Measurements from ENCODE around the gene PMM2. TPM values are rescaled to one million over a fixed set of nuclear protein-coding genes. Genes with fewer than 3 reads are reported as not detected.

Gene PMM2
- total RNA-seq, 1 donor, result 34.7 TPM

- DNase-seq (ENCODE audit: low read depth), result no peak
- no peak for TF ChIP-seq CTCF (IDR thresholded peaks at IDR 0.05; ENCODE audit: insufficient read depth, low read length)
- no peak overlapping the region for H3K4me3 ChIP-seq (ENCODE audit: low read depth, low read length)
Observed at GRCh38 chr16:8806272-8806983, 8.8 kb downstream of the PMM2 start.

GRCh38 chr16:8807189-8807588, 9.6 kb downstream of the PMM2 start:
- no peak for DNase-seq (ENCODE audit: low read depth)
- TF ChIP-seq CTCF (IDR thresholded peaks at IDR 0.05; ENCODE audit: insufficient read depth, low read length), result no peak
- H3K4me3 ChIP-seq (ENCODE audit: low read depth, low read length), result no peak overlapping the region

- no peak for DNase-seq (ENCODE audit: low read depth)
- no peak for TF ChIP-seq CTCF (IDR thresholded peaks at IDR 0.05; ENCODE audit: insufficient read depth, low read length)
- no peak overlapping the region for H3K4me3 ChIP-seq (ENCODE audit: low read depth, low read length)
Observed at GRCh38 chr16:8808009-8808408, 10.4 kb downstream of the PMM2 start.

GRCh38 chr16:8808613-8809353, 11.1 kb downstream of the PMM2 start:
- no peak overlapping the region for H3K4me3 ChIP-seq (ENCODE audit: low read depth, low read length)
- no peak for DNase-seq (ENCODE audit: low read depth)
- no peak for TF ChIP-seq CTCF (IDR thresholded peaks at IDR 0.05; ENCODE audit: insufficient read depth, low read length)

- DNase-seq (ENCODE audit: low read depth), result no peak
- no peak overlapping the region for H3K4me3 ChIP-seq (ENCODE audit: low read depth, low read length)
- no peak for TF ChIP-seq CTCF (IDR thresholded peaks at IDR 0.05; ENCODE audit: insufficient read depth, low read length)
Observed at GRCh38 chr16:8812162-8812843, 14.7 kb downstream of the PMM2 start.

GRCh38 chr16:8814095-8814806, 16.6 kb downstream of the PMM2 start:
- no peak overlapping the region for H3K4me3 ChIP-seq (ENCODE audit: low read depth, low read length)
- no peak for TF ChIP-seq CTCF (IDR thresholded peaks at IDR 0.05; ENCODE audit: insufficient read depth, low read length)
- DNase-seq (ENCODE audit: low read depth), result no peak
